22Rv1 (cell line): ENCODE data around the gene UBXN11.

Experiments
- CTCF ChIP-seq: fragments of 450-650 bp; IDR thresholded peaks from 2 replicates; pipeline ENCODE4 v1.5.1; 2017; ENCODE audit warnings: mild to moderate bottlenecking
- ZFX ChIP-seq: fragments of 450-650 bp; IDR thresholded peaks from 2 replicates; pipeline ENCODE4 v1.6.1; 2017; ENCODE audit warnings: antibody characterized with exemption, borderline replicate concordance

- peak; percentile 94 for TF ChIP-seq CTCF
- no peak for TF ChIP-seq ZFX
Measured at GRCh38 chr1:26275580-26276431, 30.6 kb downstream of the UBXN11 start.
